ENCODE results near the gene RMP24.

RMP24 gene

GRCh38 chr18:35983818-35984217 lies 11.3 kb downstream of the RMP24 start:
- ChIA-PET CTCF (no interaction called here), POLR2A (interaction anchor here (0.6 kb wide), 1 partner anchor 12 kb away, joined by 5 read pairs; no protein-coding TSS in a partner anchor)
- peaks cover 11% of the 10 kb centered on the region for H3K36me3 Mint-ChIP-seq (ENCODE audit: insufficient read depth, unreplicated experiment)
- no peaks in the 10 kb centered on the region for H3K4me1 Mint-ChIP-seq (ENCODE audit: low read depth, unreplicated experiment)
- no peak overlapping the region for H3K27ac Mint-ChIP-seq (ENCODE audit: unreplicated experiment)
- intact Hi-C loops (cut with micrococcal nuclease; ENCODE audit: unreplicated experiment) = no loop called here
- Histone ChIP-seq H3K4me1 (no peaks in the 10 kb centered on the region), H3K27me3 (replicated peaks; ENCODE audit: control insufficient read depth, insufficient read depth, low read length) (no peaks in the 10 kb centered on the region), H3K4me3 (ENCODE audit: low read depth, low read length) (no peak overlapping the region), H3K9me3 (no peaks in the 10 kb centered on the region), H3K36me3 (ENCODE audit: control insufficient read depth, insufficient read depth, low read length) (no peaks in the 10 kb centered on the region)
- H3K27me3 Mint-ChIP-seq (ENCODE audit: insufficient read depth, unreplicated experiment) = no peaks in the 10 kb centered on the region
- no peak for TF ChIP-seq CTCF (IDR thresholded peaks at IDR 0.05; ENCODE audit: insufficient read depth in 1 of 2, low read depth in 1 of 2, low read length in 1 of 2, severe bottlenecking in 1 of 2, unreplicated experiment in 1 of 2)
- no peak for DNase-seq
- no peaks in the 10 kb centered on the region for H3K9me3 Mint-ChIP-seq (ENCODE audit: unreplicated experiment)
- no peak overlapping the region for H3K4me3 Mint-ChIP-seq (ENCODE audit: unreplicated experiment)
- BruUV-seq (replicated peaks) = no TSS peak

- ChIA-PET CTCF (no interaction called here), POLR2A (no interaction called here)
- no peak for DNase-seq
- no peak overlapping the region for H3K4me3 ChIP-seq (ENCODE audit: low read depth, low read length)
- Mint-ChIP-seq H3K36me3 (ENCODE audit: insufficient read depth, unreplicated experiment) (no peaks in the 10 kb centered on the region), H3K9me3 (ENCODE audit: unreplicated experiment) (no peaks in the 10 kb centered on the region), H3K27ac (ENCODE audit: unreplicated experiment) (no peak overlapping the region), H3K27me3 (ENCODE audit: insufficient read depth, unreplicated experiment) (no peaks in the 10 kb centered on the region), H3K4me3 (ENCODE audit: unreplicated experiment) (no peak overlapping the region), H3K4me1 (ENCODE audit: low read depth, unreplicated experiment) (no peaks in the 10 kb centered on the region)
- intact Hi-C loops (cut with micrococcal nuclease; ENCODE audit: unreplicated experiment) = no loop called here
- H3K9me3 ChIP-seq = no peaks in the 10 kb centered on the region
- H3K27me3 ChIP-seq (replicated peaks; ENCODE audit: control insufficient read depth, insufficient read depth, low read length) = no peaks in the 10 kb centered on the region
- TF ChIP-seq CTCF (IDR thresholded peaks at IDR 0.05; ENCODE audit: insufficient read depth in 1 of 2, low read depth in 1 of 2, low read length in 1 of 2, severe bottlenecking in 1 of 2, unreplicated experiment in 1 of 2) = no peak
- BruUV-seq (replicated peaks) = no TSS peak
- no peaks in the 10 kb centered on the region for H3K4me1 ChIP-seq
- no peaks in the 10 kb centered on the region for H3K36me3 ChIP-seq (ENCODE audit: control insufficient read depth, insufficient read depth, low read length)
Measured at GRCh38 chr18:35991696-35992095, 19.2 kb downstream of the RMP24 start.

- BruUV-seq (replicated peaks) = no TSS peak
- CTCF ChIA-PET = no interaction called here
- H3K4me3 ChIP-seq (ENCODE audit: low read depth, low read length) = no peak overlapping the region
- H3K27ac Mint-ChIP-seq (ENCODE audit: unreplicated experiment) = no peak overlapping the region
- H3K4me1 Mint-ChIP-seq (ENCODE audit: low read depth, unreplicated experiment) = no peaks in the 10 kb centered on the region
- no peaks in the 10 kb centered on the region for H3K4me1 ChIP-seq
- no peaks in the 10 kb centered on the region for H3K9me3 ChIP-seq
- TF ChIP-seq CTCF (IDR thresholded peaks at IDR 0.05; ENCODE audit: insufficient read depth in 1 of 2, low read depth in 1 of 2, low read length in 1 of 2, severe bottlenecking in 1 of 2, unreplicated experiment in 1 of 2) = no peak
- no peaks in the 10 kb centered on the region for H3K9me3 Mint-ChIP-seq (ENCODE audit: unreplicated experiment)
- H3K27me3 ChIP-seq (replicated peaks; ENCODE audit: control insufficient read depth, insufficient read depth, low read length) = no peaks in the 10 kb centered on the region
- intact Hi-C loops (cut with micrococcal nuclease; ENCODE audit: unreplicated experiment) = no loop called here
- no peaks in the 10 kb centered on the region for H3K27me3 Mint-ChIP-seq (ENCODE audit: insufficient read depth, unreplicated experiment)
- no peak overlapping the region for H3K4me3 Mint-ChIP-seq (ENCODE audit: unreplicated experiment)
- no peaks in the 10 kb centered on the region for H3K36me3 ChIP-seq (ENCODE audit: control insufficient read depth, insufficient read depth, low read length)
- no peak for DNase-seq
- H3K36me3 Mint-ChIP-seq (ENCODE audit: insufficient read depth, unreplicated experiment) = no peaks in the 10 kb centered on the region
- POLR2A ChIA-PET = no interaction called here
Measured at GRCh38 chr18:35993013-35993412, 20.5 kb downstream of the RMP24 start.

Measured in Caco-2 (cell line).